A549 (cell line): ENCODE results near the gene MROH2A.

Experiments
- CTCF ChIP-seq: fragments of >200 bp; sonication (Bioruptor Twin); formaldehyde crosslinking; IDR thresholded peaks from 3 replicates; pipeline ENCODE4 v1.5.1; 2016
- POLR2A ChIP-seq: IDR thresholded peaks from 2 replicates; pipeline ENCODE4 v1.6.1; 2012; ENCODE audit warnings: mild to moderate bottlenecking, low read length
- TFCP2L1 ChIP-seq: fragments of 250-450 bp; sonication (Bioruptor Pico); IDR thresholded peaks from 2 replicates; pipeline ENCODE4 v1.5.0; 2021; ENCODE audit warnings: mild to moderate bottlenecking
- TF ChIP-seq, protein P1 (sequence below): fragments of 200-600 bp; sonication (generic); IDR thresholded peaks from 2 replicates; pipeline ENCODE4 v1.6.1; 2016; ENCODE audit warnings: antibody characterized with exemption, mild to moderate bottlenecking, moderate library complexity

DNA sequence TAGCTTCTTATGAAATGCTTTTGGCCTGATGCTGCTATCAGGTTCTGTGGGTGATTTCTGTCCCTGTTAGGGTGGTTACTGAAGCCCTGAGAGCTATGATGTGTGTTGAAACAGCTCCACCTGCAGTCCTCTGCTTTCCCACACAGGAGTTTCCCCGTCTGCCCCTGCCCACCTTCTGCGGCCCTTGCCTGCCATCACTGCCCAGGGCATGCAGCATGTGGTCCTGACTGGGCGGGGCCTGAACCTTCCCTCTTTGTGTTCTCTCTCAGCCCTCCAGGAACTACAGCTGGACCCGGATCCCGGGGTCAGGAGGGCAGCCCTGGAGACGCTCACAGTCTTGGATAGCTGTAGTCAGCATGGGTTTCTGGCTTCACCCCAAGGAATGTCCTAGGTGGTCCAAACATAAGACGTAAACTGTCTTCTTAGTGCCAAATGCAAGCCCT, 54.8 kb downstream of the MROH2A start:
- TF ChIP-seq, protein P1, sequence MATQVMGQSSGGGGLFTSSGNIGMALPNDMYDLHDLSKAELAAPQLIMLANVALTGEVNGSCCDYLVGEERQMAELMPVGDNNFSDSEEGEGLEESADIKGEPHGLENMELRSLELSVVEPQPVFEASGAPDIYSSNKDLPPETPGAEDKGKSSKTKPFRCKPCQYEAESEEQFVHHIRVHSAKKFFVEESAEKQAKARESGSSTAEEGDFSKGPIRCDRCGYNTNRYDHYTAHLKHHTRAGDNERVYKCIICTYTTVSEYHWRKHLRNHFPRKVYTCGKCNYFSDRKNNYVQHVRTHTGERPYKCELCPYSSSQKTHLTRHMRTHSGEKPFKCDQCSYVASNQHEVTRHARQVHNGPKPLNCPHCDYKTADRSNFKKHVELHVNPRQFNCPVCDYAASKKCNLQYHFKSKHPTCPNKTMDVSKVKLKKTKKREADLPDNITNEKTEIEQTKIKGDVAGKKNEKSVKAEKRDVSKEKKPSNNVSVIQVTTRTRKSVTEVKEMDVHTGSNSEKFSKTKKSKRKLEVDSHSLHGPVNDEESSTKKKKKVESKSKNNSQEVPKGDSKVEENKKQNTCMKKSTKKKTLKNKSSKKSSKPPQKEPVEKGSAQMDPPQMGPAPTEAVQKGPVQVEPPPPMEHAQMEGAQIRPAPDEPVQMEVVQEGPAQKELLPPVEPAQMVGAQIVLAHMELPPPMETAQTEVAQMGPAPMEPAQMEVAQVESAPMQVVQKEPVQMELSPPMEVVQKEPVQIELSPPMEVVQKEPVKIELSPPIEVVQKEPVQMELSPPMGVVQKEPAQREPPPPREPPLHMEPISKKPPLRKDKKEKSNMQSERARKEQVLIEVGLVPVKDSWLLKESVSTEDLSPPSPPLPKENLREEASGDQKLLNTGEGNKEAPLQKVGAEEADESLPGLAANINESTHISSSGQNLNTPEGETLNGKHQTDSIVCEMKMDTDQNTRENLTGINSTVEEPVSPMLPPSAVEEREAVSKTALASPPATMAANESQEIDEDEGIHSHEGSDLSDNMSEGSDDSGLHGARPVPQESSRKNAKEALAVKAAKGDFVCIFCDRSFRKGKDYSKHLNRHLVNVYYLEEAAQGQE, result no peak
- TF ChIP-seq TFCP2L1 (no peak), CTCF (peak; percentile 89), POLR2A (no peak)
